GM21576 (cell line): ENCODE data around the gene PDE4B.

ENCODE experiments used
- ATAC-seq: cut with Tn5 transposase; IDR thresholded peaks from one replicate; pipeline ENCODE4 v1.9.1; 2021; ENCODE audit warnings: mild to moderate bottlenecking, moderate library complexity; ENCODE audit not compliant: unreplicated experiment

Gene PDE4B

DNA sequence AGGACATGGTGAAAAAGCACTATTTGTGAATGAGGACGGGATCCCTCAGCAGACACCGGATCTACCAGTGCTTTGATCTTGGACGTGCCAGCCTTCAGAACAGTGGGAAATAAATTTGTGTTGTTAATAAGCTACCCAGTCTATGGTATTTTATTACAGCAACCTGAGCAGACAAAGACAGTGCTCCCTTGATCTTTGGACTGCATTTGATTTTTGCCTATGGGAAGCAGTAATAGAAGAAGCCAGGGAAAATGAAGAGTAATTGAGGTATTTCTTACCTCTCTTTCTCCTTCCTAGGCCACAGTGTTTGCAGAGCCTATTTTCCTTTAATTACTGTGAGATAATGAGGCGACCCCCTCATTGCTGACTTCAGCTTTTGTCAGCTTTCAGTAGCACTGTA lies 87.9 kb downstream of the PDE4B start:
- no peak for ATAC-seq

DNA sequence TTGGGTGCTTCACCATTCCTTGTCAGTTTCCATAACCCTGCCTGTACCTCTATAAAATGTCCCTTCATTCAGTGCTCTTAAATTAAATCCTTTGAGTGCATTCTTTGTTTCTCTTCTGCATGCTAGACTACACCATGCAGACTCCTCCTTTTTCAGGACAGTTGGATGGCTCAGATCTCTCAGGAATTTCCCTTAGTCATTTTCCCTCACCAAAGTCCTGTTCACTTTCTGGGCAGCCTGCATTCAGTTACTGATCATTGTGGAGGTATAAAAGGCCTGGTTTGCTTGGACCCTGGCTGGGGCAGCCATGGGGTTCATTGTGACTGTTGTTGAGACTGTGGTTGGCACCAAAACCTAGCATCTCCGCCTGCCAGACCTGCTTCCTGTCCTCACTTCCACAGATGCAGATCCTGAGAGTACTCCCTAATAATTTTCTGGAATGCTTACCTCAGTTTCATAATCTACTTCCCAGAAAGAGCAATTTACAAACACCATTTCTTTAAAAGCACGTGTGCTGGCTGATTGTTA lies 88.4 kb downstream of the PDE4B start:
- ATAC-seq: no peak

DNA sequence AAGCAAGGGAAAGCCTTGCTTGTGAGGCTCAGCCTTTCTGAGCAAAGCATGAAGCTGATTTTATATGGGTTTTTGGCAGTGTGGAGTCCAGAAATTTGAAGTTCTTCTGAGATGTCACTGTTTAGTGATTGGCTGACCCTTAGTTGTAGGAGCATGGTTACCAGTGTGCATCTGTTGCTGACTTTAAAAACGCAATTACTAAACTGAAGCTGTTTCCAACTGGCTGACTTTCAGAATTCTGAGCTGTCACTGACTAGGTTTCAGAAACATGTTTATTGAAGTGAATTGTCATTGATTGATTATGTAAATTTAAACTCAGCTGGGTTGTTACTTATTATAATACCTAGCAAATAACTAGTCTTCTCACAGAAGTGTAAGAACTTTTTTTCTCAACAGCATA lies 89.4 kb downstream of the PDE4B start:
- no peak for ATAC-seq

DNA sequence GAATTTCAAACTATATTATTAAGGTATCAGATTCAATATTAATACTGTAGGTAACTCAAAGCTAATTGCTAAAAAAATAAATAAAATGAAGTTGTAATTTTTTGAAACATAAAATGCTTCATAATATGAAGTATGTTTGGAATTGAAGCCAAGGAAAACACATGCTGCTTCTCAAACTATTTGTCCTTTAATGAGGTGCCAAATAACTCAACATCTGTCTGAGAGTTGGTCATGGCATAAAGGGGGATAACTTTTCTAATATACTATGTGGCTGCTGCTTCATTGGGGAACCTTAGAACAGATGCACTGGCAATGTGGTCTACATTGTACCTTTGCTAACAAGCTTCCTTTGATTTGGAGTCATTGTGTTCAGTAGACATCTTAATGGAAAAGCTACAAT lies 96.7 kb downstream of the PDE4B start:
- ATAC-seq: no peak

DNA sequence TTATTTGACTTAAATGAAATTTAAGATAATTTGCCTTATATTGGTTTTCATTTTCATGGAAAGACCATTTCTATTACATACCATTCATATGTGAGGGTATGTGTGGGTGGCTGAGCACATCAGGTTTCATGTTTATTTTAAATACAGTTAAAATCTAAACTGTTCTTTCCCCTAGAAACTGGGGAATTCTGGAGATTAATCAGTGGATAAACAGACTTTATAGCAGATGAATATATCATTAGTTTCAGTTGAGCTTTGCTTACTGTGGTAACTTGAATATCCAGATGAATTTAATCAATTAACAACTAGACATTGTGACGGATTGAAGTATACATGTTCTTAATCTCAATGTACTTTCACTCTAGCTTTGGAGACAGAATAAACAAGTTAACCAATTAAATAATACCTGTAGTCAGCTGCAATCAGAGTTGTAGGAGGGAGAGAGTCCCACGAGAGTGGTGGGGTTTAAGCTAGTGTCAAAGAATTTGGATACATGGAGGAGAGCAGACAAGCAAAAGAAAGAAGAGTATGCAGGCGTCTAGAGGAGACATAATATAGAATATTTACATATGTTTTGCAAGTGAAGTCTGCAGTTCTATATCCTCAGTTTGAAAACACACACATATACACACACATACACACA lies 97.6 kb downstream of the PDE4B start:
- ATAC-seq: no peak

DNA sequence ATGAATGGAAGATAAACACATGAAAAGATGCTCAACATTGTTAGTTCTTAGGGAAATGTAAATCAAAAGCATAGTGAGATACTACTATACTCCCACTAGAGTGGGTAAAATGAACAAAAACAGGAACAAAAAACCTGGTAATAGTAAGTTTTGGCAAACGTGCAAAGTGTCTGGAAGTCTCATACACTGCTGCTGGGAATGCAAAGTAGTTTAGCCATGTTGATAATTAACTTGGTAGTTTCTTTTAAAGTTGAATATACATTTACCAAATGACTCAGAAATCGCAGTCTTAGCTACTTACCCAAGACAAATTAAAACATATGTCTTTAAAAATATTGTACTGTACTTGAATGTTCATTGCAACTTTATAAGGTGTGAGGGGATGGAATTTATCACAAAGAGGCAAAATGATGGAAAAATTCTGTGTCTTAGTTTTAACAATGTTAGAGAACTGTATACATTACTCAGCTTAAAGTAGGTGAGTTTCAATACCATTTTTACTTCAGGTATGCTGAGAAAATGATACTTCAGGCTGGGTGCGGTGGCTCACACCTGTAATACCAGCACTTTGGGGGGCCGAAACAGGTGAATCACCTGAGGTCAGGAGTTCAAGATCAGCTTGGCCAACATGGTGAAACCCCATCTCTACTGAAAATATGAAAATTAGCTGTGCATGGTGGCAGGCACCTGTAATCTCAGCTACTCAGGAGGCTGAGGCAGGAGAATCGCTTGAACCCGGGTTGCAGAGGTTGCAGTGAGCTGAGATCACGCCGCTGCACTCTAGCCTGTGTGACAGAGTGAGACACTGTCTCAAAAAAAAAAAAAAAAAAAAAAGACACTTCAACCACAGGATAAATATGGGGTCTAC lies 102.3 kb downstream of the PDE4B start:
- peak; percentile 89 for ATAC-seq

DNA sequence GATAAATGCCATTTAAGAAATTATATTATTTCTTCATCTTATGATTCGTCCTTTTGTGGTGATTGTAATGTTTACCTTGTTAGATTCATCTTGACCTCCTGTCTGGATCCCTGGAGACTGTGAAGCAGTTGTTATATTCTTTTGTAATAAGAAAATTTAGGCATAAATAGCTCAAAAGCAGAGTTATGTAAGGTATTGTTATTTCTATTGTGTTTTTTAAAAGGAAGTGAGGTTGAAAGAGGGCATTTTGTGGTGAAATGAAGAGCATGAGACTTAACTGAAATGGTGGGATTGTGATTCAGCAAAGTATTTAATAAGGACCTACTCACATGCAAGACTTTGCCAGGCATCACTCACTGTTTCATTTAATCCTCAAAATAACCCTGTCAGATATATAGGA lies 104.0 kb downstream of the PDE4B start:
- no peak for ATAC-seq

DNA sequence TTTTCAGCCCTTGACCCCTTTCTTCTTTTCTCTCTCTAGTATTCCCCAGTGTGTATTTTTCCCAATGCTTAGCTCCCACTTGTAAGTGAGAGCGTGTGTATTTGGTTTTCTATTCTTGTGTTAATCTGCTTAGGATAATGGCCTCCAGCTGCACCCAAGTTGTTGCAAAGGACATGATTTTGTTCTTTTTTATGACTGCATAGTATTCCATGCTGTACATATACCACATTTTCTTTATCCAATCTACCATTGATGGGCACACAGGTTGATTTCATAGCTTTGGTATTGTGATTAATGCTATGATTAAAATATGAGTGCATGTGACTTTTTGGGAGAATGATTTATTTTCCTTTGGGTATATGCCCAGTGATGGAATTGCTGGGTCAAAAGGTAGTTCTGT lies 104.8 kb downstream of the PDE4B start:
- no peak for ATAC-seq

DNA sequence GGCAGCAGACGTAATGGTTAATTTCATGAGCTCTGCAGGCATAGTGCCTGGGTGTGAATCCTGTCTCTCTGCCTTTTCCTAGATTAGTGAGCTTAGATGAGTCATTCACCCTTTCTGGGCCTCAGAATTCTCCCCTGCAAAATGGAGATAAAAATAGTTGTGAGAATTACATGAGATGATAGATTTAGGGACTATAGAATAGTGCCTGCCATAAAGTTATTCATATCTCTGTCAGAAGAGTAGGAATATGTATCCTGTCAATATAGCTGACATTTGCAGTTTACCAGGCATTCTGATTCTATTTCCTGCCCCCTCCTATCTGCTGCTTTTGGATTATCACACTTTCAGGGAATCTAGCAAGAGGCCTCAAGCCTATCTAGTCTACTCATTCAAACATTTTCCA lies 112.0 kb downstream of the PDE4B start:
- ATAC-seq: no peak

DNA sequence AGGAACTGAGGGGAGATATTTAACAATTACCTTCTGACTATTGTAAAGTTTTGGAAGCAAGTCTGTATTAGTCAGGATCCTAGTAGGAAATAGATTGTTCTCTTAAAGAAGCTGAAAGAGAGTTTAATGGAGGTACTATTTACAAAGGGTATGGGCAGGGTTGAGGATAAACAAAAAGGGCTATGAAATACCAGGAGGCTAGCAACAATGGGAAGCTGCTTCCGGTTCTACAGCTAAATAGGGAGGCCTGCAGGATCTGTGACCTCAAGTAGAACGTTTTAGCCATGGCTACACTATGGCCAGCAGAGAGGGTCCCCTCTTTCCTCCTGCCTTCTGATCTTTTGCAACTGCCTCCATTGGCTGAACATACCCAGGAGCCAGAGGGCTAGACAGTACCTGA lies 117.7 kb downstream of the PDE4B start:
- ATAC-seq: no peak

DNA sequence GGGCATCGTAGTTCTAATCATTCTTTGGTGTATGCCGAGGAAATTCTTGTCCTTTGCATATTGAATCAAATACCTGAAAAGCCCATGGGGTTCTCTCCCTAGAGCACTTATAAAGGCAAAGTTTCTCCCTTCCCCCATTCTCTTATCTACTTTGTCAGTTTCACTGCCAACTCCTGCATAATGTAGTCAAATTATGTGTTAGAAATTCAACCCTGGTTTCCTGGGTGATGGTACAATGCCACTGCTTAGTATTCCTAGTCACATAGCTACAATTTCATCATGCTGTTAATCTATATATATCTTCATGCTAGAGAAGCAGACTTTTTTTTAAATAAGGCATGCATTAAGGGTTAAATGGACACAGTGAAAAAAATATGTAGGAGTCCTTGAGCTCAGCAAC lies 119.0 kb downstream of the PDE4B start:
- no peak for ATAC-seq

DNA sequence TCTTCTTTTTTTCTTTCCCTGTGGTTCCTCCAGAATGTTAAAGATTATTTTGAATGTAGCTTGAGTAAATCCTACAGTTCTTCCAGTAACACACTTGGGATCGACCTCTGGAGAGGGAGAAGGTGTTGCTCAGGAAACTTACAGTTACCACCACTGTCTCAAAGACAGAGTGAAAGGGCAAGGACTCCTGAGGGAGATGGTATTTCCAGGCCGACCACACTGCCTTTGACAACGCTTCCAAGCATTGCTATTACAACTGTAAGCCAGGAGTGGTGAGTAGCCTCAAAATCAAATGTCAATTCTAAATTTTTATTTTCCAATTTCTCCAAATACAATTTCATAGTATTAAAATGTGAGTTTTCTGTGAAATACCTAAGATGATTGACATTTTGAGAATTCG lies 125.9 kb downstream of the PDE4B start:
- ATAC-seq: no peak

DNA sequence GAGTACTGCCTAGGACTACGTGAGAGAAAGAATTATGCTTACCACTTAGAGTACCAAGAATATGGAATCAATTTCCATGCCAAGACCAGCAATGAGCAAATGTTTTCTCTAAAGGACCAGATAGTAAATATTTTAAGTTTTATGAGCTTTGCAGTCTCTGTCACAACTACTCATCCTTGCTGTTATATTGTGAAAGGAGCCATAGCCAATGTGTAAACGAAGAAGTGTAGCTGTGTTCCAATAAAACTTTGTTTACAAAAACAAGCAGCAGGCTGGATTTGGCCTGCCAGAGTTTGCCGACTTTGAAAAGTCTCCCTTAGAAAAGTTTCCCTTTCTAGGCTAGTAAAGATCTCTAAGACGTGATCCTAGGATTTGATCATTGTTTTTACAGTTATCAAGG lies 128.8 kb downstream of the PDE4B start:
- ATAC-seq: no peak

DNA sequence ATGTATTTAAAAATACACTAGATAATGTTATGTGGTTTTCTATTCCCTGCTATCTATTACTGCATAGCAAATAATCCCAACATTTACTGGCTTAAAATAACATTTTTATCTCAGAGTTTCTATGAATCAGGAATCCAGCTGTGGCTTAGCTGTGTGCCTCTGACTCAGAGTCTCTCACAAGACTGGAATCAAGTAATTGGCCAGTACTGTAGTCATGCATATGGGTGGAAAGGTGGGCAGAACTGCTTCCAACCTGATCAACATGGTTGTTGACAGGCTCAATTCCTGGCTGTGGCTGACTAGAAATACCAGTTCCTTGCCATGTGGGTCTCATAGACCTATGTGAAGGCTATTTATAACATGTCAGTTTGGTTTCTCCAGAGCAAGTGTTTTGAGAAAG lies 131.8 kb downstream of the PDE4B start:
- ATAC-seq: no peak

DNA sequence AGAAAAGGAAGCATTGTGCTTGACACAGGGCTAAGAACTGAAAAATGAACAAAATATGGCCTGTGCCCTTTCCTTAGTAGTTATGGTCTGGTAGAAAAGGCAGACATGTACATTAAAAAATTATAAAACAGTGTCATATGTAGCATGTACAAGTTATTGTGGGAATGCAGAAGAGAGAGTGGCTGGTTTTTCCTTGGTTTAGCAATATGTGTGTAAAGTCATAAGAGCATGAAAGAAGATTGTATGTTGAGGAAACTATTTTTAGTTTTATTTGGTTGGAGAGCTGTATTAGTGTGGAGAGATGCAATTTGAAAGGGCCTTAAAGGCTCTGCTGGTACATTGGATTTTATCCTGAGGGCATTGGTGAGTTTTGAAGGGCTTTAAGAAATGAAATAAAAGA lies 145.8 kb downstream of the PDE4B start:
- ATAC-seq: no peak

DNA sequence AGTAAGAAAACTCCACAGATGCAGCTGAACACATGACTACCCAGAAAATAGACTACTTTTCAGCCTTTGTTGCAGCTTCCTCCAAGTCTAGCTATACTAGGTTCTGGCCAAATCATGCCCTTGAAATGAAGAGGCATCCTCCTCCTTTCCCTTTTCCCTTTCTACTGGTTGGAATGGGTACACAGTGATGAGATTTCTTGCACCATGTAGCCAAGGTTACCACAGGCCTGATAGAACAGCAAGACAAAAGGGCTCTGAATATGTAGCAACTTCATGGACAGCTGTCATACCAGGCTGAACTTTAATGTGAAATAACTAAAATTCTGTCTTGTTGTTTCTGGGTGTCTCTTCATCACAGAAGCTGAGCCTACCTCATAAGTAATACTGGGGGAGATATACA lies 146.5 kb downstream of the PDE4B start:
- no peak for ATAC-seq

DNA sequence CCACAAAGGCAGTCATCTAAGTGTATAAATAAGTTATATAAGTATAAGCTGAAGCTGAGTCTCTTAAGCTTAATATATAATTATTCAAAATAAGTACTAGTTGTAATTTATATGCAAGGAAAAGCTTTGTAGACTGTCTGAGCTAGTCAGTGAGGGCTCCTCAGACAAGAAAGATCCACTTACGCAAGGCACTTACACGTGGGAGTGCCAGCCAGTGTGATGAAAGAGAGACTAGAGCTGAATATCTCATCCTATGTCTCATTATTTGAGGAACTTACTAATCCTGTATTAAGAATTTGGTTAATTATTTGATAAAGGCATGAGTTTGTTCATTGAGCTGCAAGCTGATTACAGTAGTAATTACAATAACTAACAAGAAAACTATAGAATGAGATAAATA lies 146.9 kb downstream of the PDE4B start:
- ATAC-seq: no peak

DNA sequence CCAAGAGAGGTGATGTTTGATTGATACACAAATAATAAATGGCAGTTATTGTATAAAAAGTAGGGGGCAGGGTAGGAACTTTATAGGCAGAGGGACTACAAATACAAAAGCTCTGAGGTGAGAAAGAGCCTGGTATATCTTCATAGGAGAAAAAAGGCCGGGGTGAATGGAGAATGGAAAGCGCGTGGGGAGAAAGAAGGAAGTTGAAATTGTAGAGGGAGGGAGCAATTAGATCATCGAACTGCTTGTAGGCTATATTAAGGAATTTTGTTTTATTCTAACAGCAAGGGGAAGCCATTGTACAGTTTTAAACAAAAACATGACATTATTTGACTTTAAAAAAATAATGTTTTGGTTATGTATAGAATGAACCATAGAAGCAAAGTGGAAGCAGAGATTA lies 147.4 kb downstream of the PDE4B start:
- no peak for ATAC-seq

DNA sequence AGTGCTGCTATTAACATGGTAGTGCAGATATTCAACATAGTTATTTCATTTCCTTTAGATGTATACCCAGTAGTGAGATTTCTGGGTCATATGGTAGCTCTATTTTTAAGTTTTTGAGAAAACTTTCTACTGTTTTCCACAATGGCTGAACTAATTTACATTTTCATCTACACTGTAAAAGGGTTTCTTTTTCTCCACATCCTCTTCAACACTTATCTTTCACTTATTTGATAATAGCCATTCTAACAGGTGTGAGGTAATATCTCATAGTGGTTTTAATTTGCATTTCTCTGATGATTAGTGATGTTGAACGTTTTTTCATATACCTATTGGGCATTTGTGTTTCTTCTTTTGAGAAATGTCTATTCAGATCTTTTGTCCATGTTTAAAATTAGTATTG lies 149.8 kb downstream of the PDE4B start:
- ATAC-seq: no peak

DNA sequence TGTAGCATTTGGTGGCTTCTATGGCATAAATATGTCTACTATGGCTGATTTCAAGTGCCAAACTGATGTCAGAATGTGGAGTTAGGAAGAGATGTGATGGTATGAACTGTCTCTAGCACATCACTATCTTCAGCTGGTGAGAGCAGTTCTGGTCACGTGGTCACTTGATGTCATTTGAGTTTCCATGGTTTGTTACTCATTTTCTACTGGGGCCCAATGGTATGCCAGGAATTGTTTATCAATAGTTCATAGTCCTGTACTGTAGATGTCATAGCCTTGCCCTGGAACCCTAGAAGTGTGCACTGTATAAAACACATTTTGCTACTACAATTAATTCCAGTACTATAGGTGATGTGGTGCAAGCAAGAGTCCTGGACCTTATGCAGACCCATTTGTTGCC lies 153.7 kb downstream of the PDE4B start:
- no peak for ATAC-seq

DNA sequence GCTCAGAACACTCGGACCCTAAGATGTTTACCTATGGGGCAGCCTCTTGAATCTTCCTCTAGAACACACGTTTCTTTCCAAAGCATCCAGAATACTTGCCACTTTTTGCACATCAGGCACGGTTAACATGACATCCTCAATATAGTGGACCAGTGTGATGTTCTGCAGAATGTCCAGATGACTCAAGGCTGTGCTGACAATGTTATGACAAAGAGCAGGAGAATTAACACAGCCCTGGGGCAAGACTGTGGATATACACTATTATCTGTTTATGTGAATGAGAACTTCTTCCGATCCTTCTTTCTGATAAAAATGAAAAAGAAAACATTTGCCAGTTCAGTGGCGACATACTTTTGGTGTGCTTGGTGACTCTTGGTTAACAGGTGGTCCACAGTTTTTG lies 154.3 kb downstream of the PDE4B start:
- ATAC-seq: no peak

DNA sequence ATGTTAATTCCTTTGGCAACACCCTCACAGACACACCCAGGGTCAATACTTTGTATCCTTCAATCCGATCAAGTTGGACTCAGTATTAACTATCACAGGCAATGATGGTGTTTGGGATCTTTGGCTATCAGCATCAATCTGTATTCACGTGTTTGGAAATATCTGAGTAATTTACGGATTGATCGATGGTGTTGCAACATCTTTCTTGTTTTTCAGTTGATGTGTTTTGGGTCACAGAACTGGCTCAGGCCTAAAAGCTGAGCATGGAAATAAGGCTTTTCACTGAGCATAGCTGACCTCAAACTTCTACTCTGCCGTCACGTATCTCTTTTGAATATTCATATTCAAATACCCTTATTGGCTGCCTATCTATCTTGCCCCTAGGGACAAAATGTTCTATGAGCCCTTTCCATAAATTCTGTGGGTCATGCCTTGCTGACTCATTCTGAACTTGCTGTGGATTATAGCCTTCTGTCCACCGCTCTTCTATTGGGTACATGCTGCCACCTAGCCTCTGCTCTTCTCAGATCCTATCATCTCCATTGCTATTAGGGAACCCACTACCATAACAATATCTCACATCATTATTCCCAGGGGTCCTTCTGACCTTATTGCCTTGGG lies 156.0 kb downstream of the PDE4B start:
- no peak for ATAC-seq
